Measurements from ENCODE around the gene DTNBP1.
"Not testable (repeated sequence)": the region's sequence is repeated elsewhere in the genome, so short reads cannot be mapped to it uniquely, and the experiment has no call there.

DTNBP1 gene

DNA sequence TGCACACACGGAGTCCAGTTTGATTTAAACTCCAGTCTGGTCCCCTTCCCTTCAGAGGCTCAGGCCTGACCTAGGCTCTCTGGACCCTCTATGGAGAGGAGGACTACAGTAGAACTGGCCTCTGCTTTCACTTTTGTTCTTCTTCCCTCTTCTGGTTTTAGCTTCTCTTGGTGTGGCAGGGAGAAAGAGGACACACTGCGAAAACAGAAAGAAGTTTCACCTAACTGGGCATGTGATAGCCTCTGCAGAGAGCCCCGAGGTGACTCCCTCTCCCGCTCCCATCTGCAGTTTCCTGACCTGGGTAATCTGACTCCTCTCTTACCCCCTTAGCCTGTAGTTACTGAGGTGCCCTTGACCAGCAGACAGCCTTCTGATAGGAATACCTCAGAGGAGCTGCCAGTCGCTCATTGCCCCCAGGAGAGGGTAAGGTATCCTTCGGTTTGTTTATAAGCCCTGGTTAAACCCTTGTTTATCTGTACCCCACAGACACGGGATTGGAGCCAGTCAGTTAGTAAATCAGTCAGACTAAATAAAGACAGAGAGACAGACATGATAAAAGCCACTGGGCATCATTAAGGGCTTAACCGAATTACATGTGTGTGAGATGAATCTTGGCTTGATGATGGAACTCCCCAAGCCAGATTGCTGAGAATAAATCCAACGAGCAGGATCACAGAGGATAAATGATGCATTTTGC, 12.0 kb upstream of the DTNBP1 start:
- no peak overlapping the region for H3K4me3 ChIP-seq (ENCODE audit: low read depth in 1 of 2, low read length in 1 of 2)
- H3K27ac ChIP-seq, result no peak overlapping the region
- H3K9me3 ChIP-seq, result no peaks in the 10 kb centered on the region
- peaks cover 5% of the 10 kb centered on the region in 2 experiments for H3K4me1 ChIP-seq (ENCODE audit: control insufficient read depth in 1 of 2, insufficient read depth in 1 of 2, low read depth in 1 of 2, low read length in 1 of 2)
- no peaks in the 10 kb centered on the region for H3K36me3 ChIP-seq
- H3K27me3 ChIP-seq, result peaks cover 5% of the 10 kb centered on the region
- TF ChIP-seq, protein P1, sequence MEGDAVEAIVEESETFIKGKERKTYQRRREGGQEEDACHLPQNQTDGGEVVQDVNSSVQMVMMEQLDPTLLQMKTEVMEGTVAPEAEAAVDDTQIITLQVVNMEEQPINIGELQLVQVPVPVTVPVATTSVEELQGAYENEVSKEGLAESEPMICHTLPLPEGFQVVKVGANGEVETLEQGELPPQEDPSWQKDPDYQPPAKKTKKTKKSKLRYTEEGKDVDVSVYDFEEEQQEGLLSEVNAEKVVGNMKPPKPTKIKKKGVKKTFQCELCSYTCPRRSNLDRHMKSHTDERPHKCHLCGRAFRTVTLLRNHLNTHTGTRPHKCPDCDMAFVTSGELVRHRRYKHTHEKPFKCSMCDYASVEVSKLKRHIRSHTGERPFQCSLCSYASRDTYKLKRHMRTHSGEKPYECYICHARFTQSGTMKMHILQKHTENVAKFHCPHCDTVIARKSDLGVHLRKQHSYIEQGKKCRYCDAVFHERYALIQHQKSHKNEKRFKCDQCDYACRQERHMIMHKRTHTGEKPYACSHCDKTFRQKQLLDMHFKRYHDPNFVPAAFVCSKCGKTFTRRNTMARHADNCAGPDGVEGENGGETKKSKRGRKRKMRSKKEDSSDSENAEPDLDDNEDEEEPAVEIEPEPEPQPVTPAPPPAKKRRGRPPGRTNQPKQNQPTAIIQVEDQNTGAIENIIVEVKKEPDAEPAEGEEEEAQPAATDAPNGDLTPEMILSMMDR (IDR thresholded peaks at IDR 0.05), result no peak

DNA sequence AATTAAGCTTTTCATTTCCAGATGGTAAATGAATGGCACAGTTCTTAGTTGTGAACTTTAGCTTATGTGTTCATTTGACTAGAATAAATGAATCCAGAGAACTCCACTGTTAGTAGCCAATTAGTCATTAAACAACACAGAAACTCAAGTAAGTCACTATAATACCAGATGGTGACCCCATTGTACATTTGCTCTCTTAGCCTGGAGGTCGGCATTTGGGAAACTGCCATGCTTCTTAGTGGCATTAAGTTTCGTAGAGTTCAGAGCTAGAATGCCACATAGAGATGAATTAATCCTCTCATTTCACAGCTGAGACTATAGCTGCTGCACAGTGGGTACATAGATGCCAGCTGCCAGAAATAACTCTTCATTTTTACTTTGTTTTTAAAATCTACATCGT, 10.8 kb upstream of the DTNBP1 start:
- TF ChIP-seq, protein P1 (IDR thresholded peaks at IDR 0.05), result no peak
- Histone ChIP-seq H3K27ac (no peak overlapping the region), H3K9me3 (no peaks in the 10 kb centered on the region), H3K27me3 (peaks cover 6% of the 10 kb centered on the region), H3K4me1 (ENCODE audit: control insufficient read depth in 1 of 2, insufficient read depth in 1 of 2, low read depth in 1 of 2, low read length in 1 of 2) (peaks cover 5% of the 10 kb centered on the region in 2 experiments), H3K4me3 (ENCODE audit: low read depth in 1 of 2, low read length in 1 of 2) (no peak overlapping the region), H3K36me3 (no peaks in the 10 kb centered on the region)

DNA sequence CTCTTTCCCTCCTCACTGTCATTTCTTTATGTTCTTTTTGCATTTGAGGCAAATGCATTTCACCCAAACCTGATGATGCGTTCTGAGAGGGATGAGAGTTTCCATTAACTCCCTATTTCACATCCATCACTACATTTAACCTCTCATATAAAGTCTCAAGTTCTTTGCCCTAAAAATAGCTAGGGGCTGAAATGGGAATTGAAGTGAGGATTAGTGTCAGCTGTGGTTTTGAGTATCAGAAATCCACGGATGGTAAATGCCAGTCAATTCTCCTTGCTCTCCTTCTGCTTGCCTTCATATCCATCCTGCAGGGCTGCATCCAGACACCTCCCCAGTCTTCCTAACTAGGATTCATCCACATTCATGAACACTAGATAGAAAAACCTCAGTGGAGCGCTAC, 10.0 kb upstream of the DTNBP1 start:
- H3K36me3 ChIP-seq, result no peaks in the 10 kb centered on the region
- peaks cover 5% of the 10 kb centered on the region in 2 experiments for H3K4me1 ChIP-seq (ENCODE audit: control insufficient read depth in 1 of 2, insufficient read depth in 1 of 2, low read depth in 1 of 2, low read length in 1 of 2)
- TF ChIP-seq, protein P1 (IDR thresholded peaks at IDR 0.05), result no peak
- H3K27me3 ChIP-seq, result peaks cover 6% of the 10 kb centered on the region
- H3K4me3 ChIP-seq (ENCODE audit: low read depth in 1 of 2, low read length in 1 of 2), result no peak overlapping the region
- no peak overlapping the region for H3K27ac ChIP-seq
- no peaks in the 10 kb centered on the region for H3K9me3 ChIP-seq

DNA sequence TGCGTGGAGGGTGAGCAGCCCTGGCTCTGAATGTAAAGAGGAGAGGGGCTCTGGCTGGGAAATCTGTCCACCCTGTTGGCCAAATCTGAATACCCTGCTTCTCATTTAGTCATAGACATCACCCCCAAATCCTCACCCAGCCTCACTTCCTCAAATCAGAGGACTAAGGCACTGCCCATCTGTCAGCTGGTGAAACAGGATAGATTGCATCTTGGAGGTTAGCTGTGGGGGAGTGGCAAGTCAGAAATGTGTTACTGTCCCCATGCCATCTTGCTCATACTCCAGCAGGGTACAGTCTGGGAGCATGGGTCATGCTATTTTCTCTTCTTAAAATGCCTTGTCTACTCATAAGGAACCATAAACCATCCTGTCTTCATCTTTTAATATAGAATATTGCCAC, 9.5 kb upstream of the DTNBP1 start:
- Histone ChIP-seq H3K27ac (no peak overlapping the region), H3K4me3 (ENCODE audit: low read depth in 1 of 2, low read length in 1 of 2) (no peak overlapping the region), H3K4me1 (ENCODE audit: control insufficient read depth in 1 of 2, insufficient read depth in 1 of 2, low read depth in 1 of 2, low read length in 1 of 2) (peaks cover 5% of the 10 kb centered on the region in 2 experiments), H3K27me3 (peaks cover 6% of the 10 kb centered on the region), H3K9me3 (no peaks in the 10 kb centered on the region), H3K36me3 (no peaks in the 10 kb centered on the region)
- TF ChIP-seq, protein P1 (IDR thresholded peaks at IDR 0.05), result no peak

DNA sequence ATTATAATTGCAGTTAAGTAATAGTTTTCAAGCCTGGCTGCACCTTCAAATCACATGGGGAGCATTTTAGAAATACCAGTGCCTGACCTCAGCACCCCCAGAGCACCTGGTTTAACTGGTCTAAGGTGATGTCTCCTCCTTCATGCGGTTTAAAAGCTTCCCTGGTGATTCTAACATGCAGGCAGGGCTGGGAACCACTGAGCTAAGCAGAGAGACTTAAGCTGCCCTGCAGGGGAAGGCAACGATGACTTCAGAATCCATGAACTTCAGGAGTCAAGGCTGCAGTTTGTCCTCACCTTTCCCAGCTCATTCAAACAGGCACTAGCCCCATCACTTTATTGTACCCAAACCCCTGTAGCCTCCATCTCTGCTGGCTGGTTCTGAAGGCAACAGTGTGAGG, 6.1 kb upstream of the DTNBP1 start:
- Histone ChIP-seq H3K4me1 (ENCODE audit: control insufficient read depth in 1 of 2, insufficient read depth in 1 of 2, low read depth in 1 of 2, low read length in 1 of 2) (peaks cover 0 to 5% of the 10 kb centered on the region in 2 experiments), H3K9me3 (no peaks in the 10 kb centered on the region), H3K27ac (no peak overlapping the region), H3K27me3 (peaks cover 6% of the 10 kb centered on the region), H3K4me3 (ENCODE audit: low read depth in 1 of 2, low read length in 1 of 2) (no peak overlapping the region), H3K36me3 (no peaks in the 10 kb centered on the region)
- TF ChIP-seq, protein P1 (IDR thresholded peaks at IDR 0.05), result no peak

DNA sequence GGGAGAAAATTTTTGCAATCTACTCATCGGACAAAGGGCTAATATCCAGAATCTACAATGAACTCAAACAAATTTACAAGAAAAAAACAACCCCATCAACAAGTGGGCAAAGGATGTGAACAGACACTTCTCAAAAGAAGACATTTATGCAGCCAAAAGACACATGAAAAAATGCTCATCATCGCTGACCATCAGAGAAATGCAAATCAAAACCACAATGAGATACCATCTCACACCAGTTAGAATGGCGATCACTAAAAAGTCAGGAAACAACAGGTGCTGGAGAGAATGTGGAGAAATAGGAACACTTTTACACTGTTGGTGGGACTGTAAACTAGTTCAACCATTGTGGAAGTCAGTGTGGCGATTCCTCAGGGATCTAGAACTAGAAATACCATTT, 4.1 kb upstream of the DTNBP1 start:
- H3K36me3 ChIP-seq; H3K4me1 ChIP-seq (ENCODE audit: control insufficient read depth in 1 of 2, insufficient read depth in 1 of 2, low read depth in 1 of 2, low read length in 1 of 2); H3K4me3 ChIP-seq (ENCODE audit: low read depth in 1 of 2, low read length in 1 of 2); H3K27me3 ChIP-seq; H3K9me3 ChIP-seq; H3K27ac ChIP-seq: not testable (repeated sequence)
